Activated CD4-positive, alpha-beta memory T cell treated with anti-CD3 and anti-CD28 coated beads for 36 hours (primary cell): ENCODE results near the gene MAP7. TPM values are rescaled to one million over a fixed set of nuclear protein-coding genes. Genes with fewer than 3 reads are reported as not detected.

Experiments used
- CTCF ChIA-PET: fragments of 350-600 bp; sonication (Branson Sonifier 250); formaldehyde crosslinking; loops from one replicate; lab custom pipeline; 2021; ENCODE audit warnings: antibody characterized with exemption, inconsistent platforms; lab: Charles Lee
- POLR2A ChIA-PET: fragments of 350-600 bp; sonication (Branson Sonifier 250); formaldehyde crosslinking; loops from one replicate; lab custom pipeline; 2021; ENCODE audit warnings: antibody characterized with exemption; lab: Charles Lee
- DNase-seq: peaks from one replicate; pipeline ENCODE4 v3.0.0-alpha.2; 2020
- H3K27ac Mint-ChIP-seq: one replicate; pipeline ENCODE4 v1.8.0; 2021; ENCODE audit warnings: mixed read lengths
- H3K27me3 Mint-ChIP-seq: one replicate; pipeline ENCODE4 v1.8.0; 2021; ENCODE audit warnings: mixed read lengths
- H3K36me3 Mint-ChIP-seq: one replicate; pipeline ENCODE4 v1.8.0; 2021; ENCODE audit warnings: mixed read lengths
- H3K4me1 Mint-ChIP-seq: one replicate; pipeline ENCODE4 v1.8.0; 2021; ENCODE audit warnings: low read depth, mixed read lengths
- H3K4me3 Mint-ChIP-seq: one replicate; pipeline ENCODE4 v1.8.0; 2021; ENCODE audit warnings: mild to moderate bottlenecking, mixed read lengths
- H3K9me3 Mint-ChIP-seq: one replicate; pipeline ENCODE4 v1.8.0; 2021; ENCODE audit warnings: mixed read lengths
- intact Hi-C: fragments of 100-400 bp; cut with micrococcal nuclease; formaldehyde crosslinking; loops from one replicate; pipeline ENCODE4 v1.15.1; 2023
- total RNA-seq, 2 experiments: library from RNA; stranded (reverse); gene quantifications; one replicate each; pipeline ENCODE4 v1.2.3, GENCODE V29; 2021

The MAP7 gene
- total RNA-seq, 2 experiments from 2014 or later: 1.2 to 1.3 TPM

DNA sequence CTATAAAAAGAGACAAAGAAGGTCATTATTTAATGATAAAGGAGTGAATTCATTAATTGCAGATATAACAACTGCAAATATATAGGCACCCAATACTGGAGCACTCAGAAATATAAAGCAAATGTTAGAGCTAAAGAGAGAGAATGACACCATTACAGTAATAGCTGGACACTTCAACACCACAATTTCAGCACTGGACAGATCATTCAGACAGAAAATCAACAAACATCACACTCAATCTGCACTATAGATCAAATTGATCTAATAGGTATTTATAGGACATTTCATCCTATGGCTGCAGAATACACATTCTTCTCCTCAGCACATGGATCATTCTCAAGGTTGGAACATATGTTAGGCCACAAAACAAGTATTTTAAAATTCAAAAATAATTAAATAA, 72.7 kb downstream of the MAP7 start:
- H3K4me1 Mint-ChIP-seq: no peaks in the 10 kb centered on the region
- H3K27me3 Mint-ChIP-seq: peaks cover 6% of the 10 kb centered on the region
- no peaks in the 10 kb centered on the region for H3K36me3 Mint-ChIP-seq
- no peak overlapping the region for H3K27ac Mint-ChIP-seq
- intact Hi-C loops: no loop called here
- DNase-seq: no peak
- no peak overlapping the region for H3K4me3 Mint-ChIP-seq
- ChIA-PET POLR2A (no interaction called here), CTCF (no interaction called here)
- no peaks in the 10 kb centered on the region for H3K9me3 Mint-ChIP-seq

DNA sequence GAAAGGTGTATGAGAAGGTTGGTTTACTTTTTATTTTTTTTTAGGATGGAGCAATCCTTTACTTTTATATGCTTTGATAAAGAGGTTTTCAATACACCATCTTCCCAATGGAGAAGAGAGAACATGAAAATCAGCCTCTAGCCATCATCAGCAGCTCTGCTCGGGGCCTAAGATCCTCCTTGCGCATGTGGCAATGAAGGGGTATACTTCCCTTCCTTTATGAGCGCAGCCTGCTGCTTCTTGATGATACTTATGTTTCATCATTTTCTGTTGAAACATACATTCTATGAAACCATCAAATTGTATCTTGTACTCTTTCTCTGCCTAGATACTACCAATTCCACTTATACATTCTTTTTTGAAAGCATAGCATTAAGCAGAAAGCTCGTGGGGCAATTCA, 74.5 kb downstream of the MAP7 start:
- H3K4me3 Mint-ChIP-seq: no peak overlapping the region
- H3K27ac Mint-ChIP-seq: no peak overlapping the region
- CTCF ChIA-PET: interaction anchor here (1.1 kb wide), 1 partner anchor 20 kb away, joined by 3 read pairs; no protein-coding TSS in a partner anchor
- DNase-seq: no peak
- H3K4me1 Mint-ChIP-seq: peaks cover 1% of the 10 kb centered on the region
- intact Hi-C loops: no loop called here
- POLR2A ChIA-PET: no interaction called here
- H3K27me3 Mint-ChIP-seq: peaks cover 4% of the 10 kb centered on the region
- no peaks in the 10 kb centered on the region for H3K9me3 Mint-ChIP-seq
- H3K36me3 Mint-ChIP-seq: no peaks in the 10 kb centered on the region

GRCh38 chr6:136474241-136474640, 76.0 kb downstream of the MAP7 start:
- Mint-ChIP-seq H3K27ac (no peak overlapping the region), H3K9me3 (no peaks in the 10 kb centered on the region), H3K27me3 (peaks cover 4% of the 10 kb centered on the region), H3K4me3 (no peak overlapping the region), H3K4me1 (peaks cover 2% of the 10 kb centered on the region), H3K36me3 (no peaks in the 10 kb centered on the region)
- no peak for DNase-seq
- intact Hi-C loops: no loop called here
- ChIA-PET CTCF (no interaction called here), POLR2A (no interaction called here)

DNA sequence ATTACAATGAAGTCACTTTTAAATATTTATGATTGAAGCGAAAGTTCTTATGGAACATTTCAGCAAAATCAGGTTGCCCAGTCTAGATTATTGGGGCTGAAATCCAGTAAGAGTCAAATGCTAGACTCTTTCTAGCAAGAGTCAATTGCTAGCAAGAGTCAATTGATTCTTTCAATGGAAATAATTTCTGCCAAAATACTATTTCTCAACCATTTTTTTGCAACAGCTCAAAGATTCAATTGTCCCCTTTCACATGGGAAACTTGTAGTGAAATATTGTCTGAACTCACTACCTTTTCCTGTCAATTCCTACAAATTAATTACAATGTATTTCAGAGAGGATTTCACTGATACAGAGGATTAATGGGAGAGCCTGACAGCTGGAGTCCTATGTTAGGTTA, 78.3 kb downstream of the MAP7 start:
- no peak overlapping the region for H3K4me3 Mint-ChIP-seq
- ChIA-PET POLR2A (no interaction called here), CTCF (no interaction called here)
- intact Hi-C loops: no loop called here
- H3K27ac Mint-ChIP-seq: no peak overlapping the region
- H3K36me3 Mint-ChIP-seq: no peaks in the 10 kb centered on the region
- DNase-seq: no peak
- H3K27me3 Mint-ChIP-seq: peaks cover 4% of the 10 kb centered on the region
- no peaks in the 10 kb centered on the region for H3K9me3 Mint-ChIP-seq
- H3K4me1 Mint-ChIP-seq: peaks cover 3% of the 10 kb centered on the region

- Mint-ChIP-seq H3K36me3 (no peaks in the 10 kb centered on the region), H3K4me3 (no peak overlapping the region), H3K4me1 (peaks cover 3% of the 10 kb centered on the region), H3K9me3 (no peaks in the 10 kb centered on the region), H3K27ac (no peak overlapping the region), H3K27me3 (peaks cover 4% of the 10 kb centered on the region)
- intact Hi-C loops: no loop called here
- POLR2A ChIA-PET: no interaction called here
- CTCF ChIA-PET: no interaction called here
- DNase-seq: no peak
Observed at GRCh38 chr6:136471372-136471771, 78.8 kb downstream of the MAP7 start.

GRCh38 chr6:136470044-136470443, 80.2 kb downstream of the MAP7 start:
- Mint-ChIP-seq H3K27me3 (peaks cover 4% of the 10 kb centered on the region), H3K4me1 (peaks cover 3% of the 10 kb centered on the region), H3K4me3 (no peak overlapping the region), H3K27ac (no peak overlapping the region), H3K9me3 (no peaks in the 10 kb centered on the region), H3K36me3 (no peaks in the 10 kb centered on the region)
- ChIA-PET CTCF (no interaction called here), POLR2A (no interaction called here)
- intact Hi-C loops: no loop called here
- no peak for DNase-seq

DNA sequence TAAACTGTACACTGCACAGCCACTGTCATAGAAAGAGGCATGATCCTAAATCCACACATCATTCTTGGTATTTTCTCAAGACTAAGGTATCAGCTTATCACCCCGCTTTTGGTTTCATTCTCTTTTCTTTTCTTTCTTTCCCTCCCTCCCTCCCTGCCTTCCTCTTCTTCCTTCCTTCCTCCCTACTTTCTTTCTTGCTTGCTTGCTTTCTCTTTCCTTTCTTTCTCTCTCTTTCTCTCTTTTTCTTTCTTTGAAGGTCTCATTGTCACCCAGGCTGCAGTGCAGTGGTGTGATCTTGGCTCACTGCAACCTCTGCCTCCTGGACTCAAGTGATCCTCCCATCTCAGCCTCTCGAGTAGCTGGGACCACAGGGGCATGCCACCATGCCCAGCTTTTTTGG, 81.1 kb downstream of the MAP7 start:
- Mint-ChIP-seq H3K4me1 (peaks cover 3% of the 10 kb centered on the region), H3K4me3 (no peak overlapping the region), H3K36me3 (no peaks in the 10 kb centered on the region), H3K9me3 (no peaks in the 10 kb centered on the region), H3K27me3 (peaks cover 4% of the 10 kb centered on the region), H3K27ac (no peak overlapping the region)
- DNase-seq: no peak
- intact Hi-C loops: no loop called here
- ChIA-PET CTCF (no interaction called here), POLR2A (no interaction called here)

DNA sequence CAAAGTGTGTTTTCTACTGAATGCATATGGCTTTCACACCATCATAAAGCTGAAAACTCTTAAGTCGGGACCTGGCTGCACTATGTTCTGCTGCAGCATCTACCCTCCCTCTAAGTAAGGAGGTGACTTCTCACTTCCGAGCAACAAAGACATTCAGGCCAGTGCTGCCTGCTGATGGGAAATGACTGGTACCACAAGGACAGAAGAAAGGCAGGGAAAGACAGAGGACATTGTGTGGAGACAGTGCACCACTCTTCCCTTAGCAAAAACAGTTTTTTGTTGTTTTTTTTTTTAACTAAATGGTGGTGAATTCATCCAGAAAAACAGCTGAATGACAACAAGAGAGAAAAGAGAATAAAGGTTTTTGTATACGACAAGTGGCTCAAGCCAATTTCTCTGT, 81.5 kb downstream of the MAP7 start:
- Mint-ChIP-seq H3K4me3 (no peak overlapping the region), H3K27me3 (peaks cover 4% of the 10 kb centered on the region), H3K36me3 (no peaks in the 10 kb centered on the region), H3K27ac (no peak overlapping the region), H3K9me3 (no peaks in the 10 kb centered on the region), H3K4me1 (peaks cover 7% of the 10 kb centered on the region)
- ChIA-PET CTCF (no interaction called here), POLR2A (no interaction called here)
- intact Hi-C loops: no loop called here
- DNase-seq: no peak

GRCh38 chr6:136467186-136467585, 83.0 kb downstream of the MAP7 start:
- Mint-ChIP-seq H3K4me1 (peaks cover 7% of the 10 kb centered on the region), H3K36me3 (no peaks in the 10 kb centered on the region), H3K9me3 (no peaks in the 10 kb centered on the region), H3K4me3 (no peak overlapping the region), H3K27me3 (no peaks in the 10 kb centered on the region), H3K27ac (no peak overlapping the region)
- intact Hi-C loops: no loop called here
- CTCF ChIA-PET: no interaction called here
- POLR2A ChIA-PET: no interaction called here
- no peak for DNase-seq

- no peak for DNase-seq
- Mint-ChIP-seq H3K27me3 (no peaks in the 10 kb centered on the region), H3K36me3 (no peaks in the 10 kb centered on the region), H3K27ac (no peak overlapping the region), H3K4me3 (no peak overlapping the region), H3K9me3 (no peaks in the 10 kb centered on the region), H3K4me1 (peaks cover 7% of the 10 kb centered on the region)
- intact Hi-C loops: no loop called here
- ChIA-PET CTCF (no interaction called here), POLR2A (interaction anchor here (0.5 kb wide), 1 partner anchor 1649 kb away, joined by 3 read pairs; no protein-coding TSS in a partner anchor)
Observed at GRCh38 chr6:136466777-136467176, 83.4 kb downstream of the MAP7 start.

GRCh38 chr6:136465766-136466303, 84.4 kb downstream of the MAP7 start:
- Mint-ChIP-seq H3K4me1 (peaks cover 6% of the 10 kb centered on the region), H3K36me3 (no peaks in the 10 kb centered on the region), H3K9me3 (no peaks in the 10 kb centered on the region), H3K27me3 (no peaks in the 10 kb centered on the region), H3K27ac (no peak overlapping the region), H3K4me3 (no peak overlapping the region)
- DNase-seq: no peak
- ChIA-PET CTCF (no interaction called here), POLR2A (no interaction called here)
- intact Hi-C loops: no loop called here

GRCh38 chr6:136464874-136465273, 85.3 kb downstream of the MAP7 start:
- ChIA-PET CTCF (no interaction called here), POLR2A (no interaction called here)
- H3K36me3 Mint-ChIP-seq: no peaks in the 10 kb centered on the region
- H3K9me3 Mint-ChIP-seq: no peaks in the 10 kb centered on the region
- no peak overlapping the region for H3K27ac Mint-ChIP-seq
- H3K27me3 Mint-ChIP-seq: no peaks in the 10 kb centered on the region
- intact Hi-C loops: no loop called here
- peaks cover 6% of the 10 kb centered on the region for H3K4me1 Mint-ChIP-seq
- DNase-seq: no peak
- H3K4me3 Mint-ChIP-seq: no peak overlapping the region

- no peak for DNase-seq
- H3K27ac Mint-ChIP-seq: no peak overlapping the region
- H3K9me3 Mint-ChIP-seq: no peaks in the 10 kb centered on the region
- POLR2A ChIA-PET: no interaction called here
- intact Hi-C loops: no loop called here
- no peaks in the 10 kb centered on the region for H3K36me3 Mint-ChIP-seq
- H3K4me1 Mint-ChIP-seq: peaks cover 5% of the 10 kb centered on the region
- H3K27me3 Mint-ChIP-seq: no peaks in the 10 kb centered on the region
- no peak overlapping the region for H3K4me3 Mint-ChIP-seq
- CTCF ChIA-PET: no interaction called here
Observed at GRCh38 chr6:136464148-136464547, 86.1 kb downstream of the MAP7 start.
